ENCODE results near the gene TTLL3. TPM values are rescaled to one million over a fixed set of nuclear protein-coding genes. Genes with fewer than 3 reads are reported as not detected.

The TTLL3 gene
- polyA plus RNA-seq, 5 donors = 68.4 to 116 (median 85.6) TPM

DNA sequence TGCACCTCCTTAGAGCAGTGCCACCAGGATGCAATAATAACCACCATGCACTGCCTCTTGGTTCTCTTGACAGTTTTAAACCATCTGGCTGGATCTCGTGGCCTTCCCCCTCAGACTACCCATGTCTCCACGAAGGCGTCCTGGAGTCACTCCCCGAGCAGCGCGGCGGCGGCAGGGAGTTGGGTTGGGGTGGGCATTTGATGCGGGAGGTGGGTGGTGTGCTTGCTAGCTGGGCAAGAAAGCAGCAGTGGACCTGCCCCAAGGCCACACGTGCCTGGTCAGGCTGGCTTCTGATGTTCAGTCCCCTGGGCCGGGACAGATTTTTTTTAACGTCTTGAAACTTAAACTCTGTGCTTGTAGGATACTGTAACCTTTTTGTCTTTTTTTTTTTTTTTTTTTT is 3.9 kb upstream of the TTLL3 start:
- DNase-seq = no peak

DNA sequence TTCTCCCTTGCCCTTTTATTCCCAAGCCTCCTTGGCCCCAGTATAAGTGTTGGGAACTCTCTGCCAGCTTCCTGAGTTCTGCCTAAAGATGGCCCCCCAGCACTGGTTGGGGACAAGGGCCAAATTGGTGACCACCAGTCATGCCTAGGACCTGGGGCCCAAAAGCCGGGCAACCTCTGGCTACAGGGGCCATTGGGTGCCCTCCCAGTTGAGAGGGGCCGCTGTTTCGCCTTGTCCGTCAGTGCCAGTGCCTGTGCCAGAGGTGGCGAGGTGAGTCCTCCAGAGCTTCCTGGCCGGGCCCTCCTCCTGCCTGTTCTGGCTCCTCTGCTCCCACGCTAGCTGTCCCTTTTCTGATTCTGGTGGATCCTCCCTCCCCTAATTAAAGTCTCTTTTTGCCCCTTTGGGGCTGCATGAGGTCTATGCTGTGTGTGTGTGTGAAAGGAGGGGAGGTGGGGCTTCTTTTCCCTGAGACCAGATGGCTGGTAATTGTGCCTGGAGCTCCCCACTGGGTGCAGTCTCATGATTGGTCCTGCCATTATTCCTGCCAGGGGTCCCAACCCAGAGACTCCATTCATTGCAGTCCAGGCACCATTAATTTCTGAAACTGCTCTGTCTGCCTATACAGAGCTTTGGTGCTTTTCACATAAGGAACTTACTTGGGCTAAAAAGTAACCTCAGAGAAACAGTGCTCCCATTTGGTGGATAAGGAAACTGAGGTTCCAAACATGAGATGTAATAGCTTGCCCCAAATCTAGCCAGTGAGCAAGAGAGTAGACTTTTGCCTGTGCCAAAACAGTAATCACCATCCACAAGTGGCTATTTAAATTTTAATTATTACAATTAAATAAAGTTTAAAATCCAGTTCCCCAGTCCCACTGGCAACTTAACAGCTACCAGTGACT is 3.1 kb upstream of the TTLL3 start:
- DNase-seq = no peak

DNA sequence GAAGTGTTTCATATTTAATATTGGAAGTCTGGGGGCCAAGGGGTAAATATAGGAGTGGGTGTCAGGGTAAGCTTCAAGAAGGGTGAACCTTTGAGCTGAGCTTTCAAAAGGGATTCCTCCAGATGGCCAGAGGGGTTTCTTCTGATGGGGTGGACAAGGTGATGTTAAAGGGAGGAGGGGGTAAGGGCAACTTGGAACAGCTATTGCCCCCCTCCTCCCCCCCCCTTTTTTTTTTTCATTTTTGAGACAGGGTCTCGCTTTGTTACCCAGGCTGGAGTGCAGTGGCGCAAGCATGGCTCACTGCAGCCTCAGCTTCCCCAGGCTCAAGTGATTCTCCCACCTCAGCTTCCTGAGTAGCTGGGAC is 2.1 kb upstream of the TTLL3 start:
- DNase-seq = no peak

DNA sequence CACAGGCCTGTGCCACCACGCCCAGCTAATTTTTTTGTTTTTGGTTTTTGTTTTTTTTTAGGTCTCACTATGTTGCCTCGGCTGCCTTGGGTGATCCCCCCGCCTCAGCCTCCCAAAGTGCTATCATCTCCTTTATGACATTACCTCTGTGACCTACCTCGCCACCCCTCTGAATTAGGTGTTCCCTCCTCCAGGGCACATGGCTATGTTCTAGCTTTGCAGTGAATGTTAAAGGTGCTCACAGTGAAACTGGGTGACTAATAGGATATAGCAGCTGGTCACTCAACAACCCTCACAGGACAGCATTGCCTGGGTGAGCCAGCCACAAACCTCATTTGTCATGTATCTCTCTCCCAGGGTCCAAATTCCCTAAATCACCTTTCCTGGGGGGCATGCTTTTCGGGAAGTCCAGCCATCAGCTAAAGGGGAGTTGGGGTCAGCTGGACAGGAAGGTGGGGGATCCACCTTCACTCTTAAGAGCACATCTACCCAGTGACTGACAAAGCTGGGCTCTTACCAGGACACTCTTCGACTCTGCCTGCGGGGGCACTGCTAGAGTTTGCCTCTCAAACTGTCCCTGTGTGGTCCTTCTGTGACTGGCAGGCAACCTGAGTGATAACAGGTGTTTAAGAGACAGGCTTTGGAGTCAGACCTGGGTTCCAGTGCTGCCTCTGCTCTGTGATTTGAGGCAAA is 1.6 kb upstream of the TTLL3 start:
- DNase-seq = no peak

DNA sequence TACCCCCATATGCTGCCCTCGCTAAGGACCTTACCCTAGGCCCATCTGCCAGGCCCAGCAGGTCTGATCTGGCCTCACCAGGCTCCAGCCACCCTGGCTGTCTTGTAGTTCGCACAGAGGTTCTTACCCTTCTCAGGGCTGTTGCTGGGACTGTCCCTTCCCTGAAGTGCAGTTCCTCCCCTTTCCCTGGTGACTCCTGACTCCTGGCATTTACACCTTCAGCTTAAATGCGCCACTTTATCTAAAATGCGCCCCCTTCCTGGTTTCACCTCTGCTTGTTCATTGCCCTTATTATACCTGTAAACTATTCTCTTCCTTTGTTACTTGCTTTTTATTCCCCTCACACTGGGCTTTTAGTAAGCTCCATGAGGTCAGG is 835 bp upstream of the TTLL3 start:
- DNase-seq = no peak

DNA sequence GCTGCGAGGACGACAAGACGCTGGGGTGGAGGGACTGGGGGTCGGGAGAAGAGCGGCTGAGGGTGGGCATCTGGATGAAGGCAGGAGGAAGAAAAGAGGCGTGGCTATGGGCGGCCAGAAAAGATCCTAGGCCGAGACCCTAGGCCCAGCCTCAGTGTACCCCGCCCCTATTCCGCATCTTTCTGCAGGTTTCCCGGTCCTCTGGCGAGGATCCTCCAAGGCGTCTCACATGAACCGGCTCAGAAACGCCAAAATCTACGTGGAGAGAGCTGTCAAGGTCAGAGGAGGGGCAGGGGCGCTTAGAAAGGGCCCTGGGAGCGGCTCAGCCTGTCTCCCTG is 340 bp downstream of the TTLL3 start:
- no peak for DNase-seq

DNA sequence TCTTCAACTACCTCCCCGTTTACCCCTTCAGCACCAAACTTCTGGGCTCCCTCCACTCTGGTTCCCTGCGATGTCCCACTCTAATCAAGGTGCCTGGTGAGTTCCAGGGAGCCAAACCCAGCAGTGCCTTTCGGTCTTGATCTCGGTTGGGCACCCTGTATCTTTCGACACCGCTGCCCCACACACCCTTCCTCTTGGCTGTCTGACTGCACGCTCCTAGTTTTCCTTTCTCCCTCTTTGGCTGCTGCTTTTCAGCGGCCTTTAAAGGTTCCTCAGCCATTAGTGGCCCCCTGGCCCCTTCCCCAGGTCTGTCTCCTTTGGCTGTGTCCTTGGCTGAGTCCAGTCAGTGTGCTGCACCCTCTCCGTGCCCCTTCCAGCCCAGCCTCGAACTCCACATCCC is 784 bp downstream of the TTLL3 start:
- no peak for DNase-seq

DNA sequence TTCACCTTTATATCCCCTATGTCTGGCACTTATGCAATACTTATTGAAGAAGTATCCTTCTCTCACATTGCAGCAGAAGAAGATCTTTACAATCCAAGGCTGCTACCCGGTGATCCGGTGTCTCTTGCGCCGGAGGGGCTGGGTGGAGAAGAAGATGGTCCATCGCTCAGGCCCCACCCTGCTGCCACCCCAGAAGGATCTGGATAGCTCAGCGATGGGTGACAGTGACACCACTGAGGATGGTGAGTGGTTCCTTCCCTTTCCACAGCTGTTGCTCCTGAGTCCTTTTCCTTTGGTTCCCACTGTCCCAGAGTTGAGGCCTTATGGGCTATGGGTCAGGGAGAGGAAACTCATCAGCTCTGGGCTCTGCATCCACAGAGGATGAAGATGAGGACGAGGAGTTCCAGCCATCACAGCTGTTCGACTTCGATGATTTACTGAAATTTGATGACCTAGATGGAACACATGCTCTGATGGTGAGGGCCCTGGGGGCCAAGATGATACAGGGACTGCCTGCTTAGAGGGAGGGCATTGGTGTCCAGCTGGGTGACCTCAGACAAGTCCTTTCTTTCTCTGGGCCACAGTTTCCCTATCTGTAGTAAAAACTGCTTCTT is 2.9 kb downstream of the TTLL3 start:
- DNase-seq = no peak

DNA sequence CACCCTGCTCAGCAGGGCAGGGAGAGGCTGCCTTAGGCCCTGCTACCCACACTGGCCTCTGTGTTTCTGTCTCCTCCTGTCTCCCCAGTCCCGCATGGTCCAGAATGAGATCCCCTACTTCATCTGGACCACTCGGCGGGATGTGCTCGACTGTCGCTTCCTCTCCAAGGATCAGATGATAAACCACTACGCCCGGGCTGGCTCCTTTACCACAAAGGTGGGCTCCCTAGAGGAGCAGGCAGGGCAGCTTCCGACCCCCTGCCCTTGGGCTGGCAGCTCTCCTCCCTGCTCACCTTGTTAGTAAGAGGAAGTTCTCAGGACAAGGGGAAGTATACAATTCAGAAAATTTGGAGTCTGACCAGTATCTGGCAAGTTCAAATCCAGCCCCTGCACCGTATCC is 5.9 kb downstream of the TTLL3 start:
- DNase-seq = no peak

DNA sequence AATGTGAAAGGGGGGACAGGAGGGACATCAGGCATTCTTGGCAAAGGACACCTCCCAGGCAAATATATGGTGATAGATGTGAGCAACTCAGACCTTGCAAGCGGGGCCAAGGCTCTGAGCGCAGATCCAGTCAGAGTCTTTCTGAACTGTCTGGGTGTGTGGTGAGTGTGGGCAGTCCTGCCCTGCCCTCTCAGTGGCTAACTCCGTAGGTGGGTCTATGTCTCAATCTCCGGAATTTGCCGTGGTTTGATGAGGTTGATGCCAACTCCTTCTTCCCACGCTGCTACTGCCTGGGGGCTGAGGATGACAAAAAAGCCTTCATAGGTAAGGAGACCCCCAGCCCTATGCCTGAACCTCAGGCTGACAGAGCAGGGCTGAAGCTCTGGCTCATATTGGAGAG is 7.4 kb downstream of the TTLL3 start:
- DNase-seq = no peak

DNA sequence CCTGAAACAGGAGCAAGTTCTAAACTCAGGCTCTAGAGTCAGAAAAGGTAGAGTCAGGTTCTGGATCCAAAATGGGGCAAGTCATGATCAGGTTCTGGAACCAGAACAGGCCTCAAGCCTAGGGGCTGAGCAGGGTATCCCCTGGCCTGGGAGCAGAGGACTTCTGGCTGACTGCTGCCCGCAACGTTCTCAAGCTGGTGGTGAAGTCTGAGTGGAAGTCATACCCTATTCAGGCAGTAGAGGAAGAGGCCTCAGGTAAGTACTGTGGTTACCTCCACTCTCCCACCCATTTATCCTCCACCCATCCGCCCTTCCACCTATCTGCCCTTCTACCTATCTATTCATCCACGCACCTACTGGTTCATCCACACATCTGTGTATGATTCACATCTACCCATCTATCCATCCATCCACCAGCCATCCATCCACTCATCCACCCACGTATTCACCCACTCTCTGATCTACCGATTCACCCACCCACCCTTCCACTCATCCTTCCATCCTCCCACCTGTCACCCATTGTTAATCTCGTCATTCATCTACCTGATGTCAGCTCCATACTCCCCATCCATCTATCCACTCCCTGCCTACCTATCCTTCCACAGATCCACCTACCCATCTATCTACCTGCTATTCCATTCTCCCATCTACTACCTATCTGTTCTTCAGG is 8.7 kb downstream of the TTLL3 start:
- no peak for DNase-seq

DNA sequence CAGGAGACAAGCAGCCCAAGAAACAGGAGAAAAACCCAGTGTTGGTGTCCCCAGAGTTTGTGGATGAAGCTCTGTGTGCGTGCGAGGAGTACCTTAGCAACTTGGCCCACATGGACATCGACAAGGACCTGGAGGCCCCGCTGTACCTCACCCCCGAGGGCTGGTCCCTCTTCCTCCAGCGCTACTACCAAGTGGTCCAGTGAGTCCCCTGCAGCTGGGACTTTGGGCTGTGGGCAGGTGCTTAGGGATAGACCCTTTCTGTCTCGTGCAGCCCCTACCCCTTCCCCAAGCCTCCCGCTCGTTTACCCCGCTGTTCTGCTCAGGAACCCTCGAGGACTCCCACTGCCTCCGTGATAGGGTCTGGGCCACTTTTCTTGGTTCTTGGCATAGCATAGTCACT is 10.5 kb downstream of the TTLL3 start:
- no peak for DNase-seq

DNA sequence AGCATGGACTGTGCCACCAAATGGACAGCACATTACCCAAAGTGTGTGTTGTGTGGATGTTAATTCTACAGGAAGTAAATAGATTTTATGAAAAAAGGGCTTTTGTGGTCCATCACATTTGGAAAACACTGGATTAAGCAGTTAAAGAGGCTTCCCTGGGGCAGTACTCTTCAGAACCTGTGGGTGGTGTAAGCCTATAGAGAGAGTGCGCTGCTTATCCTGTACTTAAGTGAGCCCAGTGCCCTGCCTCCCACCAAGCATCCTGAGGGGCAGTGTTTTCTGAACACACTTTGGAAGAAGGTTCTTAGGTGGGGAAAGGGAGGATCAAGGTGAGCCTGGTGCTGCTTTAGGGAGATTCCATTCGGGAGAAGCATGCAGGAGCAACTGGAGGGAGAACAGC is 10.9 kb downstream of the TTLL3 start:
- no peak for DNase-seq

DNA sequence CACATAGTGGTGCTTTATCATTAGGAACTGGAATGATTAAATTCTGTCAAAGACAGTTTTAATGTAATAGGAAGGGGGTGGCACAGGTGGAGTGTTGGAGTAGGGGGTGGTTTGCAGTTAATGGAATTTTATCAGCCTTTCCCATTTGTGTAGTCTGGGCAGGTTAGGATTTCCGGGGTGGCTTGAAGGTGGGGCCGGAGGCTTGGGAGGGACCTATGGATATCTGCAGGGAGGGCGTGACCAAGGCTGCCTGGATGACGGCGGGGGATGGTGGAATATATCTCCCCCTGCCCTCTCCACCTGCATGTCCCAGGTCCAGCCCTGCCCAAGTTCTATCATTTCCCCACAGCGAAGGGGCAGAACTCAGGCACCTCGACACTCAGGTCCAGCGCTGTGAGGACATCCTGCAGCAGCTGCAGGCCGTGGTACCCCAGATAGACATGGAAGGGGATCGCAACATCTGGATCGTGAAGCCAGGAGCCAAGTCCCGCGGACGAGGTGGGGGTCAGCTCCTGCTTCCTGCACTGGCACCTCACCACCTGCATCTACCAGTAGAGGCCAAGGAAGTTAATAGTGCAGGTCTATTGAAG is 15.5 kb downstream of the TTLL3 start:
- DNase-seq = no peak

DNA sequence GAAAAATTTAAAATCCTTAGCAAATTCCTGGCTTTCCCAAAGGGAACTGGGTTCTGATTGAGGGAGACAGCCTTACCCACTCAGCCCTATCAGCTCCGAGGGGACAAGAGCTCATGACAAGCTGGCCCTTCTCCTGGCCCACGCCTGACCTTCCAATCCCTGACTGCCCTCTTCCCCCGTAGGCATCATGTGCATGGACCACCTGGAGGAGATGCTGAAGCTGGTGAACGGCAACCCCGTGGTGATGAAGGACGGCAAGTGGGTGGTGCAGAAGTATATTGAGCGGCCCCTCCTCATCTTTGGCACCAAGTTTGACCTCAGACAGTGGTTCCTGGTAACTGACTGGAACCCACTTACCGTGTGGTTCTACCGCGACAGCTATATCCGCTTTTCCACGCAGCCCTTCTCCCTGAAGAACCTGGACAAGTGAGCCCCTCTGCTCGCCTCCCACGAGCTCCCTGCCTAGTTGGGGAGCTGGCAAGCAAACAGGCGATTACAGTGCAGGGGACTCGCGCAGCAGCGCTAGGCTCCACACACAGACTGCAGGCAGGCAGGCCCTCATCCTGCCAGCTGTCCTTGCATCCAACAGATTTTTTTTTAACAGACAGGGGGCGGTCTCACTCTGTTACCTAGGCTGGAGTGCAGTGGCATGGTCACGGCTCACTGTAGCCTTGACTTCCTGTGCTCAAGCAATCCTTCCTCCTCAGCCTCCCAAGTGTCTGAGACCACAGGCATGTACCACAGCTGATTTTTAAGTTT is 16.9 kb downstream of the TTLL3 start:
- no peak for DNase-seq

DNA sequence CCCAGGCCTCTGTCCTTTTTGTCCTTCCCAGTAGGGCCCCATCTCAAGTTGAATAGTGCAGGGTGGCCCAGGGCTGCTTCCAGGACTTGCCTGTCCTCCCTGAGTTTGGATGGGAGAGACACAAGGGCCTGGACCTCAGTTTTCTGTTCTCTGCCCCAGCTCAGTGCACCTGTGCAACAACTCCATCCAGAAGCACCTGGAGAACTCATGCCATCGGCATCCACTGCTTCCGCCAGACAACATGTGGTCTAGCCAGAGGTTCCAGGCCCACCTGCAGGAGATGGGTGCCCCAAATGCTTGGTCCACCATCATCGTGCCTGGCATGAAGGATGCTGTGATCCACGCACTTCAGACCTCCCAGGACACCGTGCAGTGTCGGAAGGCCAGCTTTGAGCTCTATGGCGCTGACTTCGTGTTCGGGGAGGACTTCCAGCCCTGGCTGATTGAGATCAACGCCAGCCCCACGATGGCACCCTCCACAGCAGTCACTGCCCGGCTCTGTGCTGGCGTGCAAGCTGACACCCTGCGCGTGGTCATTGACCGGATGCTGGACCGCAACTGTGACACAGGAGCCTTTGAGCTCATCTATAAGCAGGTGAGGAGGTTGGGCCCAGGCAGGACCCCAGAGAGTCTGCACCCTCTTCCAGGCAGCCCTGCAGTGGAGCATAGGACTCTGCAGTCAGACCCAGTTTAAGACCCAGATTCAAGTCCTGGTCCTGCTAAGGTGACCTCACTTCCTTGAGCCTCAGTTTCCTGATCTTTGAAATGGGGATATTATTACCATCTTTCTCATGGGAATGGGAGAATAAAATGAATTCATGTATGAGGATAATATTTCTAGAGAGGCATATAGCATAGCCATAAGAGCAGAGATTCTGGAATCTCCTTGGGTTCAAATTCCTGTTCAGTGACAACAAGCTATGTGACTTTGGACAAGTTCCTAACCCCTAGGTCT is 19.0 kb downstream of the TTLL3 start:
- DNase-seq = no peak

DNA sequence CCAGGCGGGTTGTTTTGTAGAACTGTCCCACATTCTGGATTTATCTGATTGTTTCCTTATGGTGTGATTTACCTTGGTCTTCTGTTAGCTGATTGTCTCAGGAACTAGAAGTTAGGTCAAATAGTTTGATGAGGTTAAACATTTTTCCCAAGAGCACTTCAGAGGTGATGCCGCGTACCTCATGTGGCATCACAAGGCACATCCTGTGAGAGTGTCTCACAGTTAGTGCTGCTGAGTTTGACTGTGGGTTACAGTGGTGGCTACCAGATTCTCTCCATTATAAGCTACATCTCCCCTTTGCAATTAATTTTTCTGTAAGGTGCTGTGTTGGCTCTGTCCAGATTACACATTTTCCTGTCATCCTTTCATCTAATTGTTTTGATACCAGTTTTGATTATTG is 21.2 kb downstream of the TTLL3 start:
- DNase-seq = no peak

DNA sequence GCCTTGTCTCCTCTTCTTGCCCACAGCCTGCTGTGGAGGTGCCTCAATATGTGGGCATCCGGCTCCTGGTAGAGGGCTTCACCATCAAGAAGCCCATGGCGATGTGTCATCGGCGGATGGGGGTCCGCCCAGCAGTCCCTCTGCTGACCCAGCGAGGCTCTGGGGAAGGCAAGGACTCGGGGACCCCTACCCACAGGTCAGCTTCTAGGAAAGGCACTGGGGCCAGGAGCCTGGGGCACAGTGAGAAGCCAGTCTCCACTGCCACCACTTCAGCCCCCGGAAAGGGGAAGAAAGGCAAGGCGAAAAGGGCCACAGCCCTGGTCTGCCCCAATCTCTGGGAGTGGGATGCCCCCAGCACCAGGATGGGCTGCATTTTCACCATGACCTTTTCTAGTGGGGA is 23.0 kb downstream of the TTLL3 start:
- DNase-seq = no peak

DNA sequence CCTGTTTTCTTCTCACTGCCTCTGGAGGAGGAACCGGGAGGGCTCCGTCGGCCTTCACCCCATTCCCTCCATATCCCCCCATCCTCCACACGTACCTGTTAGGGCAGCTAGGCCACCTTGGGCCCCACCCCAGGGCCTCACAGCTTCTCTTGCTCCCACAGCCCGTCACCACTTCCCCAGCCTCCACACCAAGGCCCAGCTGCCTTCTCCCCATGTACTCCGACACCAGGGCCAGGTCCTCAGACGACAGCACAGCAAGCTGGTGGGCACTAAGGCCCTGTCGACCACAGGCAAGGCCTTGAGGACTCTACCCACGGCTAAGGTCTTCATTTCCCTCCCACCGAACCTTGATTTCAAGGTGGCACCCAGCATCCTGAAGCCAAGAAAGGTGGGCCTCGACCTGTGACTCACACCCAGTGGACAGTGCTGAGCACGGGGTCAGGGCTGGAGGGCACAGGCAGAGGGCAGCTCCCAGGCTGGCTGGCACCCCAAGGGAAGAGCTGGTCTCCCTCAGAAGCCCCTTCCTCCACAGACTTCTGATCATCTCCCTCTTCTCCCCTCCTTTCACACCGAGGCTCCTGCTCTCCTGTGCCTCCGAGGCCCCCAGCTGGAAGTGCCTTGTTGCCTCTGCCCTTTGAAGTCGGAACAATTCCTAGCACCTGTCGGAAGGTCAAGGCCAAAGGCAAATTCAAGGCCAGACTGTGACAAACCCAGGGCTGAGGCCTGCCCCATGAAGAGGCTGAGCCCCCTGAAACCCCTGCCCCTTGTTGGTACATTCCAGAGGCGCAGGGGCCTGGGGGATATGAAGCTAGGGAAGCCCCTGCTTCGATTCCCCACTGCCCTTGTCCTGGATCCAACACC is 24.7 kb downstream of the TTLL3 start:
- DNase-seq = no peak
